Measurements from ENCODE around the gene LIMK1. TPM values are rescaled to one million over a fixed set of nuclear protein-coding genes. Genes with fewer than 3 reads are reported as not detected.

LIMK1 gene
- total RNA-seq, 2 donors from 2014 or later = 48.4 to 52.9 TPM

- Mint-ChIP-seq H3K27me3 (peaks cover 4 to 7% of the 10 kb centered on the region in 2 donors), H3K4me3 (no peak overlapping the region), H3K36me3 (no peaks in the 10 kb centered on the region), H3K27ac (no peak overlapping the region), H3K4me1 (ENCODE audit: low read depth in 2 of 2) (peaks cover 2 to 5% of the 10 kb centered on the region in 2 donors), H3K9me3 (no peaks in the 10 kb centered on the region)
- no peak for DNase-seq (ENCODE audit: low spot score)
- ATAC-seq = no peak
These were observed 34.5 kb upstream of the LIMK1 start for GRCh38 chr7:74048999-74049599.

DNA sequence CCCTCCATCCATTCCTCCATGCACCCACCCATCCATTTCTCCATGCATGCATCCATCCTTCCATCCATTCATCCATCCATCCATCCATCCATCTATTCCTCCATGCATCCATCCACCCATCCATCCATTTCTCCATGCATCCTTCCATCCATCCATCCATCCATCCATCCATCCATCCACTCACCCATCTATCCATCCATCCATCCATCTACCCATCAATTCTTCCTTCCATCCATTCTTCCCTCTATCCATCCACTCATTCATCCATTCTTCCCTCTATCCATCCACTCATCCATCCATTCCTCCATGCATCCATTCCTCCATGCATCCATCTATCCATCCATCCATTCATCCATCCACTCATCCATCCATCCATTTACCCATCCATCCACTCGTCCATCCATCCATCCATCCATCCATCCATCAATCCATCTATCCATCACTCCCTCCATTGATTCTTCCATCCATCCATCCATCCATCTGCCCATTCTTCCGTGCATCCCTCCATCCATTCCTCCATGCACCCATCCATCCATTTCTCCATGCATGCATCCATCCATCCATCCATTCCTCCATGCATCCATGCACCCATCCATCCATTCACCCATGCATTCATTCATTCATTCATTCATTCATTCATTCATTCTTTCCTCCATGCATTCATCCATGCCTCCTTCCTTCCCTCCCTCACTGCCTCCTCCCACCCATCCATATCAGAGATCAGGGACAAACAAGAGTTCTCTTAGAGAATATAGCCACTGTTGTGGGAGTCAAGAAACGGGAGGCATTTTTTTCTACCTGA, 33.4 kb upstream of the LIMK1 start:
- peaks cover 2 to 5% of the 10 kb centered on the region in 2 donors for H3K4me1 Mint-ChIP-seq (ENCODE audit: low read depth in 2 of 2)
- no peak overlapping the region for H3K27ac Mint-ChIP-seq
- H3K27me3 Mint-ChIP-seq = peaks cover 4 to 7% of the 10 kb centered on the region in 2 donors
- no peak overlapping the region for H3K4me3 Mint-ChIP-seq
- ATAC-seq (no peak), DNase-seq (ENCODE audit: low spot score) (no peak)
- no peaks in the 10 kb centered on the region for H3K36me3 Mint-ChIP-seq
- no peaks in the 10 kb centered on the region for H3K9me3 Mint-ChIP-seq

- no peak for DNase-seq (ENCODE audit: low spot score)
- no peaks in the 10 kb centered on the region for H3K36me3 Mint-ChIP-seq
- no peak overlapping the region for H3K4me3 Mint-ChIP-seq
These were observed 32.4 kb upstream of the LIMK1 start for GRCh38 chr7:74051193-74051592.

GRCh38 chr7:74051629-74052410, 31.8 kb upstream of the LIMK1 start:
- peak in 1 of 2 donors; percentile 27 for ATAC-seq
- Mint-ChIP-seq H3K9me3 (no peaks in the 10 kb centered on the region), H3K27ac (no peak overlapping the region), H3K4me1 (ENCODE audit: low read depth in 2 of 2) (peaks cover 2 to 5% of the 10 kb centered on the region in 2 donors), H3K4me3 (no peak overlapping the region), H3K27me3 (peaks cover 4 to 7% of the 10 kb centered on the region in 2 donors), H3K36me3 (no peaks in the 10 kb centered on the region)
- DNase-seq (ENCODE audit: low spot score) = no peak

More at GRCh38 chr7:74051193-74051592, 32.4 kb upstream of the LIMK1 start:
- H3K9me3 Mint-ChIP-seq = no peaks in the 10 kb centered on the region
- H3K27me3 Mint-ChIP-seq = peaks cover 4 to 7% of the 10 kb centered on the region in 2 donors
- H3K4me1 Mint-ChIP-seq (ENCODE audit: low read depth in 2 of 2) = peaks cover 2 to 5% of the 10 kb centered on the region in 2 donors
- H3K27ac Mint-ChIP-seq = no peak overlapping the region
- ATAC-seq = no peak

DNA sequence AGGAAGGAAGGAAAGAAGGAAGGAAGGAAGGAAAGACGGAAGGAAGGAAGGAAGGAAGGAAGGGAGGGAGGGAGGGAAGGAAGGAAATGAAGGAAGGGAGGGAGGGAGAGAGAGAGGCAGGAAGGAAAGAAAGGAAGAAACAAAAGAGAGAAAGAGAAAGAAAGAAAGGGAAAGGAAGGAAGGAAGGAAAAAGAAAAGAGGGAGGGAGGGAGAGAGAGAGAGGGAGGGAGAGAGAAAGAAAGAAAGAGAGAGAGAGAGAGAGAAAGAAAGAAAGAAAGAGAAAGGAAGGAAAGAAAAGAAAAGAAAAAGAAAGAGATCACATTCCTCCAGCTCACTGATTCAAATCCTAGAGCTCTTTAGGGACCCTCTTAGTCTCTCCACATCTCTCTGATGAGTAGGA, 31.0 kb upstream of the LIMK1 start:
- Mint-ChIP-seq H3K27ac (no peak overlapping the region), H3K9me3 (no peaks in the 10 kb centered on the region), H3K4me3 (no peak overlapping the region), H3K4me1 (ENCODE audit: low read depth in 2 of 2) (peaks cover 2 to 5% of the 10 kb centered on the region in 2 donors), H3K27me3 (peaks cover 3 to 7% of the 10 kb centered on the region in 2 donors), H3K36me3 (no peaks in the 10 kb centered on the region)
- DNase-seq (ENCODE audit: low spot score) = no peak
- no peak for ATAC-seq

- Mint-ChIP-seq H3K27ac (no peak overlapping the region), H3K4me1 (ENCODE audit: low read depth in 2 of 2) (peaks cover 5 to 9% of the 10 kb centered on the region in 2 donors), H3K27me3 (peaks cover 2 to 15% of the 10 kb centered on the region in 2 donors), H3K36me3 (no peaks in the 10 kb centered on the region), H3K4me3 (no peak overlapping the region), H3K9me3 (no peaks in the 10 kb centered on the region)
- ATAC-seq (no peak), DNase-seq (ENCODE audit: low spot score) (no peak)
These were observed 29.9 kb upstream of the LIMK1 start for GRCh38 chr7:74053589-74054186.

DNA sequence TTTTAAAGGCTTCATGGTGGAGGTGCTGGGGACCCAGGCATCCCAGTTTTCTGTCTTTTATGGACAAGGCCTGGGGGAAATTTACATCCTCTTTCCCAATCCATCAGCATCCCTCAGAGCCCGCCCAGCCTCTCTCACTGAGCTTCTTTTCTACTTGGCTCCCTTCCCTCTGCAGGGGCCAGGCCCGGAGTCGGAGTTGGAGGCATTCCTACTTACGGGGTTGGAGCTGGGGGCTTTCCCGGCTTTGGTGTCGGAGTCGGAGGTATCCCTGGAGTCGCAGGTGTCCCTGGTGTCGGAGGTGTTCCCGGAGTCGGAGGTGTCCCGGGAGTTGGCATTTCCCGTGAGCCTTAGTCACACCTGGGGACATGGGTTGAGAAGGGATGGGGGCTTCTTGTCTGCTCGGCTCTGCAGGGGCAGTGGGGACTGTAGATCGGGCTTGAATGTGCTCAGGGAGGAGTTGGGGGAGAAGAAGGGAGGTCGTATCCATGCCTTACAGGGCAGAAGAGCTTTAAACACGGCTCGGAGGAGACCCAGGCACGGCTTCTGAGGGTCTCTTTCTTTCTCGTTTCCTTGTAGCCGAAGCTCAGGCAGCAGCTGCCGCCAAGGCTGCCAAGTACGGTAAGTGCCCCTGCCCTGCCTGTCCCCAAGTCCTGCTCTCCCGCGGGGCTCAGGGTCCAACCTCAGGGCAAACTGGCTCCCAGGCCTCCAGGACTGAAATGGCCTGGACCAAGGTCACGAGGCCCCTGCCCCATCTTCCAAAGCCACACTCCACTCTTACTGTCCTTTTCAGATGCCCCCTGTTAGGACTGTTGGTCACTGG, 27.3 kb upstream of the LIMK1 start:
- H3K4me1 Mint-ChIP-seq (ENCODE audit: low read depth in 2 of 2) = peaks cover 5 to 9% of the 10 kb centered on the region in 2 donors
- DNase-seq (ENCODE audit: low spot score) (no peak), ATAC-seq (no peak)
- H3K27ac Mint-ChIP-seq = no peak overlapping the region
- peaks cover 2 to 15% of the 10 kb centered on the region in 2 donors for H3K27me3 Mint-ChIP-seq
- no peaks in the 10 kb centered on the region for H3K36me3 Mint-ChIP-seq
- no peak overlapping the region for H3K4me3 Mint-ChIP-seq
- H3K9me3 Mint-ChIP-seq = no peaks in the 10 kb centered on the region

DNA sequence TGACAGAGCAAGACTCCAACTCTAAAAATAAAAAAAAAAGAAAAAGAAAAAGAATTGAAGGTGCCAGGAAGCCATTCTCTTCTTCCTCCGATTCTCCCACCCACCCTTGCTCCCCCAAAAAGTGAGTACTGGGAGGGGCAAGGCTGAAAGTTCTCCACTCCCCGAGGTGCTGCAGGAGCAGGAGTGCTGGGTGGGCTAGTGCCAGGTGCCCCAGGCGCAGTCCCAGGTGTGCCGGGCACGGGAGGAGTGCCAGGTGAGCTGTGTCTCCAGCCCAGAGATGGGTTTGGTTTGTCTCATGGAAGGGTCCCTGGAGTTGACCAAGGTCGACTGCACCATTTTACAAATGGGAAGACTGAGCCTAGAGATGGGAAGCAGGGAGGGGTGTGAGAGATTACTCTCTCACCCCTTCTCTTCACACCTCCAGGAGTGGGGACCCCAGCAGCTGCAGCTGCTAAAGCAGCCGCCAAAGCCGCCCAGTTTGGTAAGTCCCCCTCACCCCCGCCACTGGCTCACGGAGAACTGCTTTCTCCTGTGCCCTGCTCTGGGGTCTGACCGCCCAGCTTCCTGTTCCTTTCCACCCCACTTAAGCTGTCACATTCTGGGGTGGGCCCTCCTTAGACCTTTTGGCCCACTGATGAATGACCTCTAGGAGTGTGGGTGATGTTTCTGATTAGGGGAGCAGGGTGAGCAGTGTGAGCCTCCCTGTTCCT, 26.2 kb upstream of the LIMK1 start:
- peaks cover under 1 to 11% of the 10 kb centered on the region in 2 donors for H3K27me3 Mint-ChIP-seq

DNA sequence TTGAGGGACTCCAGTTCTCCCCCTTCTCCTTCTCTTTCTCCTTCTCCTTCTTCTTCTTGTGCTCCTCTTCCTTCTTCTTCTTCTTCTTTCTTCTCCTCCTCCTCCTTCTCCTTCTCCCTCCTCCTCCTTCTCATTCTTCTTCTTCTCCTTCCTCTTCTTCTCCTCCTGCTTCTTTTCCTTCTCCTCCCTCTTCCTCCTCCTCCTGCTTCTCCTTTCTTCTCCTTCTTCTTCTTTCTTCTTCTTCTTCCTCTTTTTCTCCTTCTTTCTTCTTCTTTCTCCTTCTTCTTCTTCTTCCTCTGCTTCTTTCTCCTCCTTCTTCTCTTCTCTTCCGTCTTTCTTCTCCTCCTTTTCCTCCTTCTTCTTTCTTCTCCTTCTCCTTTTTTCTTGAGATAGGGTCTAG, 25.6 kb upstream of the LIMK1 start:
- H3K4me3 Mint-ChIP-seq = no peak overlapping the region
- DNase-seq (ENCODE audit: low spot score) = no peak
- H3K9me3 Mint-ChIP-seq = no peaks in the 10 kb centered on the region
- H3K27me3 Mint-ChIP-seq = peaks cover 0 to 8% of the 10 kb centered on the region in 2 donors
- H3K36me3 Mint-ChIP-seq = no peaks in the 10 kb centered on the region
- H3K27ac Mint-ChIP-seq = peak overlapping the region in 1 of 2 donors; percentile 10
- no peak for ATAC-seq
- peaks cover 7 to 16% of the 10 kb centered on the region in 2 donors for H3K4me1 Mint-ChIP-seq (ENCODE audit: low read depth in 2 of 2)

More for the DNA sequence above, 26.2 kb upstream of the LIMK1 start:
- Mint-ChIP-seq H3K27ac (peak overlapping the region in 1 of 2 donors; percentile 10), H3K4me1 (ENCODE audit: low read depth in 2 of 2) (peaks cover 9 to 17% of the 10 kb centered on the region in 2 donors), H3K4me3 (no peak overlapping the region), H3K36me3 (no peaks in the 10 kb centered on the region), H3K9me3 (no peaks in the 10 kb centered on the region)
- DNase-seq (ENCODE audit: low spot score) (no peak), ATAC-seq (no peak)

GRCh38 chr7:74058486-74058885, 25.1 kb upstream of the LIMK1 start:
- Mint-ChIP-seq H3K4me1 (ENCODE audit: low read depth in 2 of 2) (peaks cover 7 to 16% of the 10 kb centered on the region in 2 donors), H3K4me3 (no peak overlapping the region), H3K9me3 (no peaks in the 10 kb centered on the region), H3K27ac (peak overlapping the region in 1 of 2 donors; percentile 10), H3K27me3 (peaks cover 0 to 8% of the 10 kb centered on the region in 2 donors), H3K36me3 (no peaks in the 10 kb centered on the region)
- ATAC-seq (no peak), DNase-seq (ENCODE audit: low spot score) (no peak)

GRCh38 chr7:74059037-74059436, 24.6 kb upstream of the LIMK1 start:
- H3K4me3 Mint-ChIP-seq = no peak overlapping the region
- peaks cover 0 to 8% of the 10 kb centered on the region in 2 donors for H3K27me3 Mint-ChIP-seq
- no peak overlapping the region for H3K27ac Mint-ChIP-seq

More at GRCh38 chr7:74059037-74059436, 24.6 kb upstream of the LIMK1 start:
- no peak for ATAC-seq
- Mint-ChIP-seq H3K36me3 (no peaks in the 10 kb centered on the region), H3K4me1 (ENCODE audit: low read depth in 2 of 2) (peaks cover 7 to 16% of the 10 kb centered on the region in 2 donors), H3K9me3 (no peaks in the 10 kb centered on the region)
- no peak for DNase-seq (ENCODE audit: low spot score)
